Smooth muscle cell (in vitro differentiated cells): Measurements from ENCODE around the gene DPP6. TPM values are rescaled to one million over a fixed set of nuclear protein-coding genes. Genes with fewer than 3 reads are reported as not detected.

Source experiments
- DNase-seq: peaks from one replicate; lab custom pipeline; 2025; ENCODE audit not compliant: unreplicated experiment; lab: John Stamatoyannopoulos, UW
- H2AFZ ChIP-seq: fragments of 200-600 bp; sonication (generic); 2 replicates; pipeline ENCODE4 v1.6.0; 2016; ENCODE audit warnings: antibody characterized with exemption, low read depth, mild to moderate bottlenecking
- H3F3A ChIP-seq: fragments of 200-600 bp; sonication (generic); 2 replicates; pipeline ENCODE4 v1.6.0; 2017; ENCODE audit warnings: antibody characterized with exemption, low read depth
- H3K27ac ChIP-seq: fragments of 200-600 bp; sonication (generic); 2 replicates; pipeline ENCODE4 v1.5.1; 2016; ENCODE audit warnings: low read depth, mild to moderate bottlenecking
- H3K27me3 ChIP-seq: fragments of 200-600 bp; sonication (generic); 2 replicates; pipeline ENCODE4 v1.6.1; 2016; ENCODE audit warnings: low read depth, mild to moderate bottlenecking
- H3K36me3 ChIP-seq: fragments of 200-600 bp; sonication (generic); 2 replicates; pipeline ENCODE4 v1.5.1; 2016; ENCODE audit warnings: low read depth
- H3K4me1 ChIP-seq: fragments of 200-600 bp; sonication (generic); 2 replicates; pipeline ENCODE4 v1.5.1; 2016; ENCODE audit warnings: low read depth
- H3K4me2 ChIP-seq: fragments of 200-600 bp; sonication (generic); 2 replicates; pipeline ENCODE4 v1.6.0; 2016; ENCODE audit warnings: mild to moderate bottlenecking
- H3K4me3 ChIP-seq: fragments of 200-600 bp; sonication (generic); 2 replicates; pipeline ENCODE4 v1.5.1; 2016; ENCODE audit warnings: mild to moderate bottlenecking
- H3K79me2 ChIP-seq: fragments of 200-600 bp; sonication (generic); 2 replicates; pipeline ENCODE4 v1.6.0; 2016; ENCODE audit warnings: low read depth, mild to moderate bottlenecking
- H3K9ac ChIP-seq: fragments of 200-600 bp; sonication (generic); 2 replicates; pipeline ENCODE4 v1.6.0; 2016; ENCODE audit warnings: low read depth
- H3K9me3 ChIP-seq: fragments of 200-600 bp; sonication (generic); replicated peaks from 2 replicates; pipeline ENCODE4 v1.5.1; 2016; ENCODE audit warnings: low read depth
- H4K20me1 ChIP-seq: fragments of 200-600 bp; sonication (generic); 2 replicates; pipeline ENCODE4 v1.6.0; 2016; ENCODE audit warnings: low read depth
- CTCF ChIP-seq: fragments of 200-600 bp; sonication (generic); IDR thresholded peaks from 2 replicates; pipeline ENCODE4 v1.5.1; 2017; ENCODE audit warnings: borderline replicate concordance, mild to moderate bottlenecking, antibody characterized with exemption; ENCODE audit not compliant: insufficient read depth, poor library complexity, severe bottlenecking
- WGBS: methylation state at CpG from one replicate; pipeline ENCODE4 v1.1.7; 2016; ENCODE audit warnings: low lambda C conversion rate; 5-methylcytosine and 5-hydroxymethylcytosine counted together
- polyA plus RNA-seq: library from polyadenylated mRNA; unstranded; fragments of >200 nt; fragmentation: Nextera tagmentation; extraction: Ambion mirVana; gene quantifications from 2 replicates; pipeline ENCODE4 v1.2.1, GENCODE V29; 2016
- total RNA-seq: library from RNA; depleted of rRNA; stranded (reverse); fragments of >200 nt; gene quantifications from 2 replicates; pipeline ENCODE4 v1.2.3, GENCODE V29; 2014

The DPP6 gene
- total and polyA plus RNA-seq, 2 experiments from 2014 or later: 0.72 TPM; not detected in 1

- H3K4me3 ChIP-seq: no peak overlapping the region
- WGBS: 88% methylated on average over 2 of the region's 2 CpGs
- H3K79me2 ChIP-seq: no peaks in the 10 kb centered on the region
- no peak overlapping the region for H3K27ac ChIP-seq
- no peak for TF ChIP-seq CTCF
- no peak overlapping the region for H3K4me2 ChIP-seq
- no peak overlapping the region for H3K9ac ChIP-seq
- no peaks in the 10 kb centered on the region for H3F3A ChIP-seq
- no peaks in the 10 kb centered on the region for H3K36me3 ChIP-seq
- no peak for DNase-seq
- no peaks in the 10 kb centered on the region for H3K27me3 ChIP-seq
- no peaks in the 10 kb centered on the region for H4K20me1 ChIP-seq
- no peak overlapping the region for H2AFZ ChIP-seq
- no peaks in the 10 kb centered on the region for H3K9me3 ChIP-seq
- H3K4me1 ChIP-seq: no peaks in the 10 kb centered on the region
These were observed 517.7 kb downstream of the DPP6 start for GRCh38 chr7:154569916-154570315.

- no peak for TF ChIP-seq CTCF
These were observed 519.6 kb downstream of the DPP6 start for GRCh38 chr7:154571772-154572171.

GRCh38 chr7:154574235-154574634 is 522.0 kb downstream of the DPP6 start:
- H3K36me3 ChIP-seq: no peaks in the 10 kb centered on the region

More at GRCh38 chr7:154571772-154572171, 519.6 kb downstream of the DPP6 start:
- H3K4me2 ChIP-seq: no peak overlapping the region
- H2AFZ ChIP-seq: no peak overlapping the region
- no peaks in the 10 kb centered on the region for H3F3A ChIP-seq
- H3K4me1 ChIP-seq: no peaks in the 10 kb centered on the region
- WGBS: 74% methylated on average over 3 of the region's 3 CpGs
- H3K4me3 ChIP-seq: no peak overlapping the region
- no peaks in the 10 kb centered on the region for H3K36me3 ChIP-seq
- no peak overlapping the region for H3K27ac ChIP-seq
- DNase-seq: no peak
- no peaks in the 10 kb centered on the region for H3K9me3 ChIP-seq
- H3K79me2 ChIP-seq: no peaks in the 10 kb centered on the region
- H3K27me3 ChIP-seq: no peaks in the 10 kb centered on the region
- H3K9ac ChIP-seq: no peak overlapping the region
- H4K20me1 ChIP-seq: no peaks in the 10 kb centered on the region

More at GRCh38 chr7:154574235-154574634, 522.0 kb downstream of the DPP6 start:
- no peak for TF ChIP-seq CTCF
- Histone ChIP-seq H3K4me3 (no peak overlapping the region), H3K9me3 (no peaks in the 10 kb centered on the region), H3F3A (no peaks in the 10 kb centered on the region), H3K79me2 (no peaks in the 10 kb centered on the region), H3K9ac (no peak overlapping the region), H3K27ac (no peak overlapping the region), H2AFZ (no peak overlapping the region), H3K4me2 (no peak overlapping the region), H4K20me1 (no peaks in the 10 kb centered on the region), H3K4me1 (no peaks in the 10 kb centered on the region), H3K27me3 (no peaks in the 10 kb centered on the region)
- WGBS: 78% methylated on average over 2 of the region's 2 CpGs
- no peak for DNase-seq
